Colonic mucosa (tissue), 4 donors: ENCODE data around the gene POLR3A. TPM values are rescaled to one million over a fixed set of nuclear protein-coding genes. Genes with fewer than 3 reads are reported as not detected.

Experiments used
- DNase-seq: peaks from one replicate; pipeline ENCODE4 v3.0.0-alpha.2; 2020
- H3K27ac ChIP-seq: fragments of 200-600 bp; one replicate; pipeline ENCODE4 v1.8.0; 2021
- H3K27me3 ChIP-seq: fragments of 200-600 bp; one replicate; pipeline ENCODE4 v1.8.0; 2021
- H3K36me3 ChIP-seq: fragments of 200-600 bp; one replicate; pipeline ENCODE4 v1.8.0; 2021
- H3K4me1 ChIP-seq: fragments of 200-600 bp; one replicate; pipeline ENCODE4 v1.8.0; 2021; ENCODE audit warnings: mild to moderate bottlenecking
- H3K4me3 ChIP-seq: fragments of 200-600 bp; one replicate; pipeline ENCODE4 v1.8.0; 2021
- H3K9ac ChIP-seq, 2 donors: one replicate each; pipeline ENCODE4 v1.7.0; 2013; ENCODE audit warnings: control low read depth in 2 of 2, low read depth in 2 of 2, low read length in 2 of 2
- H3K9me3 ChIP-seq: fragments of 200-600 bp; one replicate; pipeline ENCODE4 v1.8.0; 2021
- CTCF ChIP-seq: fragments of 200-600 bp; IDR thresholded peaks from one replicate; pipeline ENCODE4 v1.8.0; 2022; ENCODE audit warnings: antibody characterized with exemption, mild to moderate bottlenecking
- intact Hi-C: fragments of 100-400 bp; cut with DNase I; formaldehyde crosslinking; loops from one replicate; pipeline ENCODE4 v1.14.1; 2022
- total RNA-seq, 2 donors: library from RNA; stranded (reverse); fragmentation: NEBNext Ultra II Directional in 1 of 2; extraction: Animal tissue kit (Norgen Biotek cat#: 25700) in 1 of 2; gene quantifications; one replicate each; pipeline ENCODE4 v1.2.1, GENCODE V29; 2021
- donor health status: healthy.
- donor health status: DM: no; HTN: no; CAD: no.
- donor health status: DM: no; HTN: no; CAD: no.

The POLR3A gene
- total RNA-seq, 2 donors from 2014 or later: 11.3 to 14.6 TPM

GRCh38 chr10:77993620-77994019, 35.7 kb downstream of the POLR3A start:
- Histone ChIP-seq H3K9me3 (no peaks in the 10 kb centered on the region), H3K9ac (no peak overlapping the region), H3K27ac (no peak overlapping the region), H3K36me3 (peaks cover 3% of the 10 kb centered on the region), H3K4me3 (no peak overlapping the region), H3K27me3 (no peaks in the 10 kb centered on the region), H3K4me1 (no peaks in the 10 kb centered on the region)
- no peak for TF ChIP-seq CTCF
- no peak for DNase-seq
- intact Hi-C loops: no loop called here

GRCh38 chr10:77989081-77989724, 40.1 kb downstream of the POLR3A start:
- Histone ChIP-seq H3K9ac (no peak overlapping the region), H3K9me3 (no peaks in the 10 kb centered on the region), H3K27me3 (no peaks in the 10 kb centered on the region), H3K36me3 (peaks cover 18% of the 10 kb centered on the region), H3K27ac (no peak overlapping the region), H3K4me3 (no peak overlapping the region), H3K4me1 (no peaks in the 10 kb centered on the region)
- no peak for DNase-seq
- no peak for TF ChIP-seq CTCF
- intact Hi-C loops: loop anchor here (10.0 kb wide), 1 partner anchor 144 kb away; no protein-coding TSS in a partner anchor

GRCh38 chr10:77987671-77988255, 41.6 kb downstream of the POLR3A start:
- Histone ChIP-seq H3K9ac (no peak overlapping the region), H3K27ac (no peak overlapping the region), H3K9me3 (no peaks in the 10 kb centered on the region), H3K27me3 (no peaks in the 10 kb centered on the region), H3K4me3 (no peak overlapping the region), H3K36me3 (peaks cover 29% of the 10 kb centered on the region), H3K4me1 (no peaks in the 10 kb centered on the region)
- intact Hi-C loops: loop anchor here (10.0 kb wide), 1 partner anchor 143 kb away; no protein-coding TSS in a partner anchor
- no peak for TF ChIP-seq CTCF
- no peak for DNase-seq

GRCh38 chr10:77984986-77985385, 44.3 kb downstream of the POLR3A start:
- Histone ChIP-seq H3K27ac (no peak overlapping the region), H3K9me3 (no peaks in the 10 kb centered on the region), H3K4me3 (no peak overlapping the region), H3K9ac (no peak overlapping the region), H3K4me1 (no peaks in the 10 kb centered on the region), H3K36me3 (peaks cover 41% of the 10 kb centered on the region), H3K27me3 (no peaks in the 10 kb centered on the region)
- no peak for TF ChIP-seq CTCF
- intact Hi-C loops: loop anchor here (10.0 kb wide), 1 partner anchor 140 kb away; no protein-coding TSS in a partner anchor
- DNase-seq: no peak

GRCh38 chr10:77983384-77984341, 45.7 kb downstream of the POLR3A start:
- Histone ChIP-seq H3K9ac (no peak overlapping the region), H3K27ac (no peak overlapping the region), H3K36me3 (peaks cover 45% of the 10 kb centered on the region), H3K27me3 (no peaks in the 10 kb centered on the region), H3K4me3 (no peak overlapping the region), H3K9me3 (no peaks in the 10 kb centered on the region), H3K4me1 (no peaks in the 10 kb centered on the region)
- no peak for TF ChIP-seq CTCF
- DNase-seq: no peak
- intact Hi-C loops: loop anchor here (10.0 kb wide), 1 partner anchor 139 kb away; no protein-coding TSS in a partner anchor
